Epithelial cell of esophagus (primary cell): Measurements from ENCODE around the gene NPR2.

ENCODE experiments used
- DNase-seq: peaks from one replicate; pipeline ENCODE4 v3.0.0; 2010; ENCODE audit warnings: low read depth
- H3K4me3 ChIP-seq: 2 replicates; pipeline ENCODE4 v1.5.1; 2011; ENCODE audit warnings: mild to moderate bottlenecking, low read length, control low read depth
- TF ChIP-seq, protein P1 (sequence below): IDR thresholded peaks from 2 replicates; pipeline ENCODE4 v1.5.1; 2011; ENCODE audit warnings: low read depth, mild to moderate bottlenecking, low read length, control low read depth, inconsistent platforms; ENCODE audit not compliant: insufficient read depth; ENCODE audit errors: missing control alignments

The NPR2 gene

DNA sequence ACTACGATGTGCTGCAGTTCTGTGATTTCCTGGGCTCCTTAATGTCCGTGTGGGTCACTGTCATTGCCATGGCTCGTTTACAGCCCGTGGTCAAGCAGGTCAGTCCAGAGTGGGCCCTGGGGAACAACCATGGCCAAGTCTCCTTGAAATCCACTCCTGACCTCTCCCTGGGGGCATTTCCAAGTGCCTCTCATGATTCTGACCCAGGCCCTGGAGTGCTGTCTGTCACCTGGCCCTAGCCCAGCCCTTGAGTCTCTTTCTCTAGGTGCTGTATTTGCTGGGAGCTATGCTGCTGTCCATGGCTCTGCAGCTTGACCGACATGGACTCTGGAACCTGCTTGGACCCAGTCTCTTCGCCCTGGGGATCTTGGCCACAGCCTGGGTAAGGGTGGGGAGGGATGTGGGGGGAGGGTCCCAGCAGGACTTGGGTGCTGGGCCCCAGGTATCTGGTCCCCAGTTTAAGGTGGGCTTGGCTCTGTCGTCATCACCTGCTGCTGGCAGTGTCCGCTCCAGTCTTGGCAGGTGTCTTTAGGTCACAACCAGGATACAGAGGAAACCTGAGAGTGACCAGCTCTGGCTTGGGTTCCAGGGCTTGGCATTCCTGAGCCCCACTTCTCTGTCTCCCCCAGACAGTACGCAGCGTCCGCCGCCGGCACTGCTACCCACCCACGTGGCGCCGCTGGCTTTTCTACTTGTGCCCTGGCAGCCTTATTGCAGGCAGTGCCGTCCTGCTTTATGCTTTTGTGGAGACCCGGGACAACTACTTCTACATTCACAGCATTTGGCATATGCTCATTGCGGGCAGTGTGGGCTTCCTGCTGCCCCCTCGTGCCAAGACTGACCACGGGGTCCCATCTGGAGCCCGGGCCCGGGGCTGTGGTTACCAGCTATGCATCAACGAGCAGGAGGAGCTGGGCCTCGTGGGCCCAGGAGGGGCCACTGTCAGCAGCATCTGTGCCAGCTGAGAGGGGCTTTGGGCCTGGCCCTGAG is 61.8 kb downstream of the NPR2 start:
- no peak for DNase-seq
- TF ChIP-seq, protein P1, sequence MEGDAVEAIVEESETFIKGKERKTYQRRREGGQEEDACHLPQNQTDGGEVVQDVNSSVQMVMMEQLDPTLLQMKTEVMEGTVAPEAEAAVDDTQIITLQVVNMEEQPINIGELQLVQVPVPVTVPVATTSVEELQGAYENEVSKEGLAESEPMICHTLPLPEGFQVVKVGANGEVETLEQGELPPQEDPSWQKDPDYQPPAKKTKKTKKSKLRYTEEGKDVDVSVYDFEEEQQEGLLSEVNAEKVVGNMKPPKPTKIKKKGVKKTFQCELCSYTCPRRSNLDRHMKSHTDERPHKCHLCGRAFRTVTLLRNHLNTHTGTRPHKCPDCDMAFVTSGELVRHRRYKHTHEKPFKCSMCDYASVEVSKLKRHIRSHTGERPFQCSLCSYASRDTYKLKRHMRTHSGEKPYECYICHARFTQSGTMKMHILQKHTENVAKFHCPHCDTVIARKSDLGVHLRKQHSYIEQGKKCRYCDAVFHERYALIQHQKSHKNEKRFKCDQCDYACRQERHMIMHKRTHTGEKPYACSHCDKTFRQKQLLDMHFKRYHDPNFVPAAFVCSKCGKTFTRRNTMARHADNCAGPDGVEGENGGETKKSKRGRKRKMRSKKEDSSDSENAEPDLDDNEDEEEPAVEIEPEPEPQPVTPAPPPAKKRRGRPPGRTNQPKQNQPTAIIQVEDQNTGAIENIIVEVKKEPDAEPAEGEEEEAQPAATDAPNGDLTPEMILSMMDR: no peak
- no peak overlapping the region for H3K4me3 ChIP-seq

DNA sequence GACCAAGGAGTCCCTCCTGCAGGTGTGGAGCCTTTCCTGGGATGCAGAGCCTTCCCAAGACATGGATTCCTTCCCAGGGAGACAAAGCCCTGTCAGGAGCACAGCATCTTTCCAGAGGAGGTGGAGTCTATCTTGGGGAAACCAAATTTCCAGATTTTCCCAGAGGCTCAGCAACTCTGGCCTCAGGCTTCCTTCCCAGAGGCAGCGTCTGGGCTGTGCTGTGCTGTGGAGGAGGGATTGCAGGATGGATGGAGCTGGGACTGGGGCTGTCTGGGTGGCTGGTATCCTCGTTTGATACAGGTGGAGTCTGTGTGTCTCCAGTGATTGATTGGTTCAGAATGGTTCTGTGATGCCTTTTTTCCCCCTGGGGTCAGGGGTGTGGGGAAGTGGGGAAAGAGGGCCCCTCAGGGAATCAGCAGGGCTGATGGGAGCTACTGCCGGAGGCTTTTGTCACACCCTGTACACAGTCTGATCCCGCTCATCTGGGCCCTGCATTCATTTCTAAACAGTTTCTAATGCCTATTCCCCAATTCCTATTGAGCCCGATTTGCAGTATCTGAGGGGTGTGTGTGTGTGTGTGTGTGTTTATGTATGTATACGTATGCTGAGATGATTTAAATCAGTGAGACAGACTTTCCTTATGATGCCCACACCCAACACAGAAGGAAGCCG is 62.8 kb downstream of the NPR2 start:
- no peak overlapping the region for H3K4me3 ChIP-seq
- DNase-seq: no peak
- TF ChIP-seq, protein P1: no peak

DNA sequence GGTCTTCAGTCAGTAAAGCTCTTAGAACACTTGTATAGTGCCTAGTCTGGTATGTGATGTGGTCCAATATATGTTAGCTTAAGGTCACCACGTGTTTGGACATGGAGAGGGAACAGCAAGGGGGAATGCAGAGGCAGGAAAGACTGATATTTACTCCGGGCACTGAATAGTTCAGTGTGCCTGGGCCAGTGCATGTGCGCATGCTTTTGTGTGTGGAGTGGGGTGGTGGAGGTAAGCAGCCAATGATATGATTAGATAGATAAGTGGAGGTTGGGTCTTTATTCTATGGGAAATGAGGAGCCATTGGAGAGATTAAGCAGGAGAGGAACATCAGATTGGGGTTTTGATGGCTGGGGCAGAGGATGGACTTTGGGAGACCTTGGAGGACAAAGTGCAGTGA is 64.8 kb downstream of the NPR2 start:
- DNase-seq: no peak
- H3K4me3 ChIP-seq: no peak overlapping the region
- TF ChIP-seq, protein P1: no peak

DNA sequence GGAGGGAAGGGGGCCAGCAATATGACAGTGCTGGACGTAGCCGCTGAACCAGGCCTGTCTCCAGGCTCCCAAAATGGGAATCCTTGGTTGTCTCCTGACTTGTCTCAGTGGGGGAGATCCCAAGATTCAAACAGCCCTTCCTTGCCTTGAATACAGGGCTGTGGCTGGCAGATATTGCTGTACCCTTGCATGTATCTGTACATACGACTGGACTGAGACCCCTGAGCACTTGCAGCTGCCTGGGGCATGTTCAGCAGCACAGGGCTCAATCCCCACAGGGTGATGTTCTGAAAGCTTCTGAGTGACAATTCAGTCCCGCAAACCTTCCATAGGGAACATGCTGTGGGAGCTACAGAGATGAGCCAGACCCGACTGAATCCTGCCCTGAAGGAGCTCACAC is 65.5 kb downstream of the NPR2 start:
- TF ChIP-seq, protein P1: no peak
- no peak overlapping the region for H3K4me3 ChIP-seq
- no peak for DNase-seq

DNA sequence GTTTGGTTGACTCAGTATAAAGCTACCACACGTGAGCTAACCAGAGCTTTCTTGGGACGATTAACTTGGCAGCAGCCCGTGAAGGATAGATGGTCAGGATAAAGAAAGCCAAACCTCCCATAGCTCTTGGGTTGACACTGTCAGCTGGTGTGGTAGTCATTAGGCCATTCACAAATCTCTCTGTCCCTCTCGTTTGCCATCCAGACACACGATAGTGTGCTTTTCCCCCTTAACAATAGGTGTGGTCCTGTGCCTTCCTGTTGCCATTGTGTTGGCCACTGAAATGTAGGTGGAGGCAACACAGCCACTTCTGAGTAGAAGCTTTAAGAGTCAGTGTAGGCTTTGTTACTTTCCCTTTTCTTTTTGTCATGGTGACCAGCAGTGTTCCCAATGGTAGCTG is 67.1 kb downstream of the NPR2 start:
- DNase-seq: no peak
- TF ChIP-seq, protein P1: no peak
- H3K4me3 ChIP-seq: no peak overlapping the region
